Heart right ventricle (tissue), 16 donors: ENCODE data around the gene PIK3CB. TPM values are rescaled to one million over a fixed set of nuclear protein-coding genes. Genes with fewer than 3 reads are reported as not detected.

Source experiments
- ATAC-seq, 8 donors: fragments of 200-7000 bp; cut with Tn5 transposase; one replicate each; pipeline ENCODE4 v1.9.1; 2020; ENCODE audit warnings: mild to moderate bottlenecking in 8 of 8, moderate library complexity in 8 of 8, moderate number of reproducible peaks in 1 of 8
- DNase-seq, 2 donors: peaks; one replicate each; pipeline ENCODE4 v3.0.0-alpha.2; 2020
- H3K27ac ChIP-seq, 10 donors: fragments of 200-600 bp; sonication (generic) in 2 of 10; one replicate each; pipeline versions ENCODE4 v1.5.0 to v1.8.0; 2020 to 2022; ENCODE audit warnings: mild to moderate bottlenecking in 3 of 10
- H3K27me3 ChIP-seq, 7 donors: fragments of 200-600 bp; one replicate each; pipeline ENCODE4 v1.8.0; 2021 to 2022; ENCODE audit warnings: mild to moderate bottlenecking in 2 of 7
- H3K36me3 ChIP-seq, 9 donors: fragments of 200-600 bp; sonication (generic) in 1 of 9; one replicate each; pipeline versions ENCODE4 v1.5.0 to v1.8.0; 2020 to 2022; ENCODE audit warnings: mild to moderate bottlenecking in 2 of 9
- H3K4me1 ChIP-seq, 9 donors: fragments of 200-600 bp; sonication (generic) in 1 of 9; one replicate each; pipeline versions ENCODE4 v1.5.0 to v1.8.0; 2020 to 2022; ENCODE audit warnings: mild to moderate bottlenecking in 4 of 9
- H3K4me3 ChIP-seq, 10 donors: fragments of 200-600 bp; sonication (generic) in 2 of 10; one replicate each; pipeline versions ENCODE4 v1.5.0 to v1.8.0; 2020 to 2022; ENCODE audit warnings: mild to moderate bottlenecking in 7 of 10, moderate library complexity in 2 of 10
- H3K9me3 ChIP-seq, 11 donors: fragments of 200-600 bp in 10 of 11; sonication (generic) in 2 of 11; one replicate each; pipeline versions ENCODE4 v1.5.0 to v1.8.0; 2013 to 2022; ENCODE audit warnings: mild to moderate bottlenecking in 2 of 11, control low read depth in 1 of 11, moderate library complexity in 1 of 11
- WGBS, 2 donors: extraction: QIAGEN DNeasy Blood & Tissue Kit; methylation state at CpG; one replicate each; pipeline ENCODE4 v1.1.7; 2013; ENCODE audit warnings: inconsistent platforms in 1 of 2; 5-methylcytosine and 5-hydroxymethylcytosine counted together
- intact Hi-C, 10 donors: fragments of 100-400 bp; cut with DNase I; formaldehyde crosslinking; loops; one replicate each; pipeline versions ENCODE4 v1.11.1 to v1.14.2; 2022
- polyA plus RNA-seq, 2 donors: library from polyadenylated mRNA; stranded (reverse); fragments of 200-250 nt; gene quantifications; one replicate each; pipeline ENCODE4 v1.2.3, GENCODE V29; 2013
- total RNA-seq, 10 donors: library from RNA; stranded (reverse); fragmentation: NEBNext Ultra II Directional in 3 of 10; extraction: Animal tissue kit (Norgen Biotek cat#: 25700) in 3 of 10; gene quantifications; one replicate each; pipeline versions ENCODE4 v1.2.1 to v1.2.4, GENCODE V29; 2021 to 2023
- TF ChIP-seq, protein P1 (sequence below), 9 donors: fragments of 200-600 bp; sonication (generic) in 2 of 9; IDR thresholded peaks; one replicate each; pipeline versions ENCODE4 v1.5.0 to v1.8.0; 2021 to 2022; ENCODE audit warnings: antibody characterized with exemption in 9 of 9, mild to moderate bottlenecking in 5 of 9, moderate library complexity in 1 of 9
- donor health status: Arrhythmogenic right ventricular cardiomyopathy.
- donor health status: ischemic (EF 13 %, LVEDD 7.1; RV severe dilation, severe dysfunction).
- donor health status: healthy with polysubstance abuse.
- donor health status: DM: no; HTN: yes; CAD: no.
- donor health status: DM: no; HTN: no; CAD: no.
- donor health status: ischemic (EF 25% LVEDD 6.9; RV normal size, moderate dysfunction).
- donor health status: ischemic (EF 25% LVEDD 5.7; RV mildly dilated, moderate dysfunction).
- donor health status: healthy.
- donor health status: DM: yes; HTN: yes; CAD: no.
- donor health status: Ischemic cardiomyopathy.
- donor health status: ischemic (EF 35%, LVEDD 5.7; RV mildly dilated, moderate dysfunction).
- donor health status: nonischemic (EF 11% LVEDD 7.7; RV severe dilation, severe dysfunction).
- donor health status: DM: yes; HTN: yes; CAD: no.
- donor health status: PGD.
- donor health status: ischemic (EF 29% LVEDD 5.4; RV normal size, mild dysfunction).
- donor health status: nonischemic (EF 23%, LVEDD 6.1; RV moderate dilation, normal function).

PIK3CB gene
- total and polyA plus RNA-seq, 12 donors, result 8.1 to 45.7 (median 29.3) TPM

DNA sequence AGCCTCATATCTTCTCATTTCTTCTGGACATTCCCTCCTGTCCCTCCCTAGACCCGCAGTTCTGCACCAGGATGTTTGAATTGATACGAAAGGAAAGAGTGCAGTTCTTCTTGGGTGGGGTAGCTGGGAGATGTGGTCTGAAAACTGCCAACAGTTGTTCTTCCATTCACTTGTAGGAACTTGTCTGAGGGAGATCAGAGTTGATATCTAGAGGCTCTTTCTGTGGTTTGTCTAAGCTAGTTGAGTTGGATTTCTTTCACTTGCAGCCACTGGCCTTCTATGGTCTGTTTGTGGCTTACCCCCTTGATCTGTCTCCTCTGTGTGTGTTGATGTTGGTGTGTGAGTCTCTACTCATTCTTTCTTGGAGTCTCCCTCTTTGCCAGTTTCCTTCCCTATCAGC lies 42.5 kb upstream of the PIK3CB start:
- no peak for DNase-seq
- intact Hi-C loops, result no loop called here

DNA sequence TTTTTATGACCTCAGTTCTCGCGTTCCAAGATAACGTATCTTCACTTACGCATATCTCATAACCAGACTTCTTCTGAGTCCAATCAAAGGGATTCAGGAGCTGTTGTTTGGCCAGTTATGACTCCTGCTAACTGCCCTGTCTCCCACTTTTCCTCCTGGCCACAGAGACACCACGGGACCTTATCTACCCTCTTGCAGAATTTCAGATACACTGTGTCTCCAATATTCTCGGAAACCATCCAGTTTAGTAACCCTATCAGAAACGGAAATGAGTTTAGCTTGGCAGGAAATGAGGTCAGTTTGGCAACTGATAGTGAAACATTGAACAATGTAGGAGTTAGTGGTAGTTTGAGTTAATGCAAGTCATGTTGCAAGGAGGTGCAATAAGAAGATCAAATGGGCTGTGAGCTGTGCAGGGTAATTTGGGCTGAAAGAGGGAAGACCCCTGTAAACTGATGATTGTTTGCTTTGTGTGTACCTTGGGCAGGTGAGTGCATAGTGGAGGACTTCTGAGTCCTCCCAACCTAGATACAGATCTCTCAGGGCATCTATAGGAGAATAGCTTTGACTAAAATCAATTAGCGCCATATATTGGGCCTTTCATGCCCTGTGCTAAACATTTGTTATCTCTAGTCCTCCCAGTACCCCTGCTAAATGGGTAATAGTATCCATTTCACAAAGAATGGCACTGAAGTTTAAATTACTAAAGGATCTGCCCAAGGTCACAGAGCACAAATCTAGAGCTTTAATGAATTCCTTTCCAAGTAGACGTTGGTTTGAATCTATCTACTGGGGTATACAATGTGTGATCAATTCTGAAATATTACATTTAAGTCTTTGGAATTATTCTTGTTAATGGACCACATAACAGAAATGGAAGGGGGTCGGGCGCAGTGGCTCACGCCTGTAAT lies 41.3 kb upstream of the PIK3CB start:
- peak overlapping the region in 6 of 10 donors; percentile 28 to 83 (median 74) for H3K27ac ChIP-seq
- ATAC-seq, result peak in 7 of 8 donors; percentile 70 to 95 (median 83)
- no peaks in the 10 kb centered on the region for H3K27me3 ChIP-seq
- H3K9me3 ChIP-seq, result peaks cover 0 to 8% (median 0%) of the 10 kb centered on the region in 11 donors
- peaks cover 0 to 19% (median 0%) of the 10 kb centered on the region in 9 donors for H3K4me1 ChIP-seq
- 65 to 70% methylated on average over 12 of the region's 12 CpGs for WGBS, 2 donors
- no peaks in the 10 kb centered on the region for H3K36me3 ChIP-seq
- intact Hi-C loops, result no loop called here
- no peak for DNase-seq
- TF ChIP-seq, protein P1, sequence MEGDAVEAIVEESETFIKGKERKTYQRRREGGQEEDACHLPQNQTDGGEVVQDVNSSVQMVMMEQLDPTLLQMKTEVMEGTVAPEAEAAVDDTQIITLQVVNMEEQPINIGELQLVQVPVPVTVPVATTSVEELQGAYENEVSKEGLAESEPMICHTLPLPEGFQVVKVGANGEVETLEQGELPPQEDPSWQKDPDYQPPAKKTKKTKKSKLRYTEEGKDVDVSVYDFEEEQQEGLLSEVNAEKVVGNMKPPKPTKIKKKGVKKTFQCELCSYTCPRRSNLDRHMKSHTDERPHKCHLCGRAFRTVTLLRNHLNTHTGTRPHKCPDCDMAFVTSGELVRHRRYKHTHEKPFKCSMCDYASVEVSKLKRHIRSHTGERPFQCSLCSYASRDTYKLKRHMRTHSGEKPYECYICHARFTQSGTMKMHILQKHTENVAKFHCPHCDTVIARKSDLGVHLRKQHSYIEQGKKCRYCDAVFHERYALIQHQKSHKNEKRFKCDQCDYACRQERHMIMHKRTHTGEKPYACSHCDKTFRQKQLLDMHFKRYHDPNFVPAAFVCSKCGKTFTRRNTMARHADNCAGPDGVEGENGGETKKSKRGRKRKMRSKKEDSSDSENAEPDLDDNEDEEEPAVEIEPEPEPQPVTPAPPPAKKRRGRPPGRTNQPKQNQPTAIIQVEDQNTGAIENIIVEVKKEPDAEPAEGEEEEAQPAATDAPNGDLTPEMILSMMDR (IDR thresholded peaks at IDR 0.05), result no peak
- H3K4me3 ChIP-seq, result peak overlapping the region in 2 of 10 donors; percentile 10 to 13

More for the DNA sequence above, 42.5 kb upstream of the PIK3CB start:
- Histone ChIP-seq H3K27ac (no peak overlapping the region), H3K27me3 (no peaks in the 10 kb centered on the region), H3K4me3 (no peak overlapping the region), H3K9me3 (peaks cover 0 to 8% (median 0%) of the 10 kb centered on the region in 11 donors), H3K36me3 (no peaks in the 10 kb centered on the region), H3K4me1 (peaks cover 0 to 19% (median 0%) of the 10 kb centered on the region in 9 donors)
- TF ChIP-seq, protein P1 (IDR thresholded peaks at IDR 0.05), result no peak
- ATAC-seq, result no peak
- 91 to 95% methylated on average over 2 of the region's 2 CpGs for WGBS, 2 donors

DNA sequence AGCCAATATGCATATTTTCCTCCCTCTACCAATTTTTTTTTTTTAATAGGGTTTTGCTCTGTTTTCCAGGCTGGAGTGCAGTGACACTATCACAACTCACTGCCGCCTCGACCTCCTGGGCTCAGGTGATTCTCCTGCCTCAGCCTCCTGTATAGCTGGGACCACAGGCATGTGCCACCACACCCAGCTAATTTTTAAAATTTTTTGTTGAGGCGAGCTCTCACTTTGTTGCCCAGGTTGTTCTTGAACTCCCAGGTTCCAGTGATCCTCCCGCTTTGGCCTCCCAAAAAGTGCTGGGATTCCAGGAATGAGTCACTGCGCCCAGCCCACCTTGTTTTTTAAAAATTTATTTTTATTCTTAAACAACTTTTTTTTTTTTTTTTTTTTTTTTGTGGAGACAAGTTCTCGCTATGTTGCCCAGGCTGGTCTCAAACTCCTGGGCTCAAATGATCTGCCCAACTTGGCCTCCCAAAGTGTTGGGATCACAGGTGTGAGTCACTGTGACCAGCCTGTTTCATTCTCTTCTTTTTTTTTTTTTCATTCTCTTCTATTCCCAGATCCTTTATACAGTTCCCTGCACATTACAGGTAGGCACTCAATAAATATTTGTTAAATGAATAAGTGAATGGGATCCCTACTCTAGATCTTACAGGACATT lies 40.5 kb upstream of the PIK3CB start:
- ATAC-seq (no peak), DNase-seq (no peak)
- peaks cover 0 to 19% (median 0%) of the 10 kb centered on the region in 9 donors for H3K4me1 ChIP-seq
- peaks cover 0 to 8% (median 0%) of the 10 kb centered on the region in 11 donors for H3K9me3 ChIP-seq
- no peaks in the 10 kb centered on the region for H3K36me3 ChIP-seq
- intact Hi-C loops, result no loop called here
- TF ChIP-seq, protein P1 (IDR thresholded peaks at IDR 0.05), result no peak
- WGBS, 2 donors, result 96 to 97% methylated on average over 6 of the region's 6 CpGs
- peak overlapping the region in 6 of 10 donors; percentile 28 to 83 (median 63) for H3K27ac ChIP-seq
- H3K4me3 ChIP-seq, result peak overlapping the region in 2 of 10 donors; percentile 10 to 13
- H3K27me3 ChIP-seq, result no peaks in the 10 kb centered on the region

DNA sequence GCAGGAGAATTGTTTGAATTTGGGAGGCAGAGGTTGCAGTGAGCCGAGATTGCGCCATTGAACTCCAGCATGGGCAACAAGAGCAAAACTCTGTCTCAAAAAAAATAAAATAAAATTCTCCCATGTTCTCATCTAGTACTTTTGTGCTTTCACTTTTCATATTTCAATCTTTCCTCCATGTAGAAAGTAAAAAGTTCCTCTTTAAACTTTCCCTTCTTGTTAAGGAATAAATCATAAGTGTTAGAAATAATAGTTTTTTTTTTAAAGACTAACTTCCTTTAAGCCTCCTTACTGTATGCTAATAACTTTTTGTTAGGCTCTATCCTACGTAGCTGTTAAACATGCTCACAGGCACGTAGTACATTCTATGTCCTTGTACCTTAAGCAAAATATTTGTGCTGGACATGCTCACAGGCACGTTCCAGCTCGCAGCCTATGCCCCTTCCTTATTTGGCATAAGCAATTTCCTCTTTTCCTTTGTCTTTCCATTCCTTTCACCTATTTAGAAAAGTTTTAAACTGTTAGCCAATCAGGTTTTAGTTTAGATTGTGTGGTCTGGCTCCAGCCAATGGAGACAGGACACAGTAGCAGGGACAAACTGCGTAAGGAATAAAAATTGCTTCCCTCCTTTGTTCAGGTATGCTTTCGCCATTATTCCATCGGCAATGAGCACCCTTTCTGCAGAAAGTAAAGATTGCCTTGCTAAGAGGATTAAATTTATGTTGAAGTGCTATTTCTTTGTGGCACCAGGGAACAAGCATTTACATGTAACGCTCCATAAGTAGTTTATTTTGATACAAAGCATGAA lies 38.9 kb upstream of the PIK3CB start:
- peaks cover 0 to 19% (median 0%) of the 10 kb centered on the region in 9 donors for H3K4me1 ChIP-seq
- ATAC-seq (no peak), DNase-seq (no peak)
- H3K27me3 ChIP-seq, result no peaks in the 10 kb centered on the region
- H3K4me3 ChIP-seq, result no peak overlapping the region
- intact Hi-C loops, result no loop called here
- no peaks in the 10 kb centered on the region for H3K36me3 ChIP-seq
- TF ChIP-seq, protein P1 (IDR thresholded peaks at IDR 0.05), result no peak
- H3K9me3 ChIP-seq, result peaks cover 0 to 8% (median 0%) of the 10 kb centered on the region in 11 donors
- WGBS, 2 donors, result 78 to 83% methylated on average over 10 of the region's 10 CpGs
- H3K27ac ChIP-seq, result peak overlapping the region in 1 of 10 donors; percentile 79
